Activated CD4-positive, alpha-beta memory T cell treated with anti-CD3 and anti-CD28 coated beads, Interleukin-2, amount 10 ng/mL, durations not matched to agents 7 days and 5 days (primary cell): ENCODE measurements around the gene WDR45B. TPM values are rescaled to one million over a fixed set of nuclear protein-coding genes. Genes with fewer than 3 reads are reported as not detected.
A peak's percentile ranks its signal among the peaks of the same experiment; 100 is the strongest.

Experiments used
- CTCF ChIA-PET: fragments of 350-600 bp; sonication (Branson Sonifier 250); formaldehyde crosslinking; loops from one replicate; lab custom pipeline; 2021; ENCODE audit warnings: antibody characterized with exemption, inconsistent platforms; lab: Charles Lee
- POLR2A ChIA-PET: fragments of 350-600 bp; sonication (Branson Sonifier 250); formaldehyde crosslinking; loops from one replicate; lab custom pipeline; 2021; ENCODE audit warnings: antibody characterized with exemption; lab: Charles Lee
- DNase-seq: peaks from one replicate; pipeline ENCODE4 v3.0.0-alpha.2; 2020
- H3K27ac Mint-ChIP-seq: one replicate; pipeline ENCODE4 v1.8.0; 2021; ENCODE audit warnings: mild to moderate bottlenecking, mixed read lengths
- H3K27me3 Mint-ChIP-seq: one replicate; pipeline ENCODE4 v1.8.0; 2021; ENCODE audit warnings: mixed read lengths
- H3K36me3 Mint-ChIP-seq: one replicate; pipeline ENCODE4 v1.8.0; 2021; ENCODE audit warnings: low read depth, mixed read lengths
- H3K4me1 Mint-ChIP-seq: one replicate; pipeline ENCODE4 v1.8.0; 2021; ENCODE audit warnings: mixed read lengths
- H3K4me3 Mint-ChIP-seq: one replicate; pipeline ENCODE4 v1.8.0; 2021; ENCODE audit warnings: mild to moderate bottlenecking, mixed read lengths
- H3K9me3 Mint-ChIP-seq: one replicate; pipeline ENCODE4 v1.8.0; 2021; ENCODE audit warnings: mixed read lengths
- total RNA-seq, 2 experiments: library from RNA; stranded (reverse); gene quantifications; one replicate each; pipeline ENCODE4 v1.2.3, GENCODE V29; 2021

WDR45B gene
- total RNA-seq, 2 experiments from 2014 or later = 41.0 to 42.9 TPM

GRCh38 chr17:82623707-82624106 is 24.5 kb downstream of the WDR45B start:
- H3K9me3 Mint-ChIP-seq = no peaks in the 10 kb centered on the region
- H3K36me3 Mint-ChIP-seq = peaks cover 55% of the 10 kb centered on the region
- no peak overlapping the region for H3K27ac Mint-ChIP-seq
- CTCF ChIA-PET = no interaction called here
- H3K4me3 Mint-ChIP-seq = no peak overlapping the region
- POLR2A ChIA-PET = no interaction called here
- no peak for DNase-seq
- no peaks in the 10 kb centered on the region for H3K27me3 Mint-ChIP-seq
- H3K4me1 Mint-ChIP-seq = no peaks in the 10 kb centered on the region

GRCh38 chr17:82619641-82620040 is 28.6 kb downstream of the WDR45B start:
- Mint-ChIP-seq H3K27me3 (no peaks in the 10 kb centered on the region), H3K36me3 (peaks cover 58% of the 10 kb centered on the region), H3K4me1 (no peaks in the 10 kb centered on the region), H3K9me3 (no peaks in the 10 kb centered on the region), H3K4me3 (no peak overlapping the region), H3K27ac (peak overlapping the region; percentile 16)
- DNase-seq = no peak
- ChIA-PET POLR2A (interaction anchor here (0.6 kb wide), 1 partner anchor 28 kb away, joined by 3 read pairs; the partner anchor contains the start of gene WDR45B), CTCF (no interaction called here)

- Mint-ChIP-seq H3K27me3 (no peaks in the 10 kb centered on the region), H3K36me3 (peaks cover 62% of the 10 kb centered on the region)
These were observed 29.0 kb downstream of the WDR45B start for GRCh38 chr17:82619211-82619610.

GRCh38 chr17:82616021-82616711 is 32.1 kb downstream of the WDR45B start:
- Mint-ChIP-seq H3K9me3 (no peaks in the 10 kb centered on the region), H3K4me3 (no peak overlapping the region), H3K36me3 (peaks cover 53% of the 10 kb centered on the region), H3K27ac (no peak overlapping the region), H3K4me1 (no peaks in the 10 kb centered on the region), H3K27me3 (no peaks in the 10 kb centered on the region)
- no peak for DNase-seq
- POLR2A ChIA-PET = no interaction called here
- CTCF ChIA-PET = no interaction called here

More at GRCh38 chr17:82619211-82619610, 29.0 kb downstream of the WDR45B start:
- Mint-ChIP-seq H3K9me3 (no peaks in the 10 kb centered on the region), H3K27ac (no peak overlapping the region), H3K4me3 (no peak overlapping the region), H3K4me1 (no peaks in the 10 kb centered on the region)
- ChIA-PET CTCF (no interaction called here), POLR2A (interaction anchor here (0.6 kb wide), 1 partner anchor 29 kb away, joined by 3 read pairs; the partner anchor contains the start of gene WDR45B)
- DNase-seq = no peak

- Mint-ChIP-seq H3K36me3 (peaks cover 46% of the 10 kb centered on the region), H3K27ac (no peak overlapping the region), H3K27me3 (no peaks in the 10 kb centered on the region), H3K4me1 (no peaks in the 10 kb centered on the region), H3K9me3 (no peaks in the 10 kb centered on the region), H3K4me3 (no peak overlapping the region)
- ChIA-PET CTCF (interaction anchor here (0.6 kb wide), 1 partner anchor 8 kb away, joined by 3 read pairs; no protein-coding TSS in a partner anchor), POLR2A (no interaction called here)
- DNase-seq = no peak
These were observed 32.9 kb downstream of the WDR45B start for GRCh38 chr17:82615084-82616020.

GRCh38 chr17:82614095-82614631 is 34.1 kb downstream of the WDR45B start:
- CTCF ChIA-PET = interaction anchor here (0.6 kb wide), 1 partner anchor 9 kb away, joined by 3 read pairs; no protein-coding TSS in a partner anchor
- H3K4me3 Mint-ChIP-seq = no peak overlapping the region
- H3K27me3 Mint-ChIP-seq = no peaks in the 10 kb centered on the region
- no peak for DNase-seq
- no peaks in the 10 kb centered on the region for H3K4me1 Mint-ChIP-seq
- H3K9me3 Mint-ChIP-seq = no peaks in the 10 kb centered on the region
- POLR2A ChIA-PET = no interaction called here
- H3K27ac Mint-ChIP-seq = no peak overlapping the region
- peaks cover 47% of the 10 kb centered on the region for H3K36me3 Mint-ChIP-seq

GRCh38 chr17:82613283-82614094 is 34.8 kb downstream of the WDR45B start:
- Mint-ChIP-seq H3K27me3 (no peaks in the 10 kb centered on the region), H3K4me3 (no peak overlapping the region), H3K27ac (no peak overlapping the region), H3K36me3 (peaks cover 43% of the 10 kb centered on the region), H3K4me1 (no peaks in the 10 kb centered on the region), H3K9me3 (no peaks in the 10 kb centered on the region)
- ChIA-PET POLR2A (no interaction called here), CTCF (no interaction called here)
- DNase-seq = no peak

GRCh38 chr17:82611140-82612058 is 36.8 kb downstream of the WDR45B start:
- no peaks in the 10 kb centered on the region for H3K4me1 Mint-ChIP-seq
- no peak for DNase-seq
- no peak overlapping the region for H3K27ac Mint-ChIP-seq
- H3K36me3 Mint-ChIP-seq = peaks cover 37% of the 10 kb centered on the region
- ChIA-PET CTCF (no interaction called here), POLR2A (no interaction called here)
- no peaks in the 10 kb centered on the region for H3K9me3 Mint-ChIP-seq
- no peaks in the 10 kb centered on the region for H3K27me3 Mint-ChIP-seq
- H3K4me3 Mint-ChIP-seq = no peak overlapping the region

- H3K36me3 Mint-ChIP-seq = peaks cover 32% of the 10 kb centered on the region
- ChIA-PET POLR2A (no interaction called here), CTCF (no interaction called here)
- no peaks in the 10 kb centered on the region for H3K27me3 Mint-ChIP-seq
- no peak for DNase-seq
- no peaks in the 10 kb centered on the region for H3K4me1 Mint-ChIP-seq
- H3K4me3 Mint-ChIP-seq = no peak overlapping the region
- H3K27ac Mint-ChIP-seq = no peak overlapping the region
- no peaks in the 10 kb centered on the region for H3K9me3 Mint-ChIP-seq
These were observed 38.6 kb downstream of the WDR45B start for GRCh38 chr17:82609655-82610054.

- DNase-seq = no peak
- Mint-ChIP-seq H3K4me3 (no peak overlapping the region), H3K27ac (no peak overlapping the region), H3K4me1 (peaks cover 5% of the 10 kb centered on the region), H3K27me3 (no peaks in the 10 kb centered on the region), H3K9me3 (no peaks in the 10 kb centered on the region), H3K36me3 (peaks cover 35% of the 10 kb centered on the region)
- ChIA-PET POLR2A (no interaction called here), CTCF (no interaction called here)
These were observed 39.4 kb downstream of the WDR45B start for GRCh38 chr17:82608816-82609215.

GRCh38 chr17:82605939-82606600 is 42.2 kb downstream of the WDR45B start:
- Mint-ChIP-seq H3K36me3 (peaks cover 55% of the 10 kb centered on the region), H3K27me3 (no peaks in the 10 kb centered on the region), H3K9me3 (no peaks in the 10 kb centered on the region), H3K4me1 (peaks cover 19% of the 10 kb centered on the region), H3K27ac (no peak overlapping the region), H3K4me3 (no peak overlapping the region)
- POLR2A ChIA-PET = no interaction called here
- CTCF ChIA-PET = no interaction called here
- no peak for DNase-seq
